H1 (cell line): ENCODE results near the gene CNGB1. TPM values are rescaled to one million over a fixed set of nuclear protein-coding genes. Genes with fewer than 3 reads are reported as not detected.

Experiments used
- CTCF ChIA-PET: fragments of 300-600 bp; sonication (Branson Sonifier 250); formaldehyde crosslinking; loops from one replicate; lab custom pipeline; 2021; ENCODE audit not compliant: partially characterized antibody; lab: Charles Lee
- POLR2A ChIA-PET: fragments of 300-600 bp; sonication (Branson Sonifier 250); formaldehyde crosslinking; loops from one replicate; lab custom pipeline; 2021; ENCODE audit warnings: inconsistent platforms; ENCODE audit not compliant: partially characterized antibody; lab: Charles Lee
- DNase-seq, 2 experiments: peaks; one replicate each; pipeline versions ENCODE4 v3.0.0 to v3.0.0-alpha.2; 2010 to 2022; ENCODE audit warnings: low spot score in 2 of 2, low read depth in 1 of 2, mixed read lengths in 1 of 2
- FAIRE-seq: peaks from 2 replicates; lab custom pipeline; 2011; peaks lifted over from hg19 to GRCh38; lab: Jason Lieb, UNC
- H2AFZ ChIP-seq: 2 replicates; pipeline ENCODE4 v1.8.1; 2012; ENCODE audit warnings: low read length, inconsistent platforms
- H2AK5ac ChIP-seq: 2 replicates; pipeline ENCODE4 v1.6.1; 2013; ENCODE audit warnings: low read depth, low read length
- H2BK120ac ChIP-seq: replicated peaks from 2 replicates; pipeline ENCODE3; 2013; ENCODE audit warnings: low read depth, low read length, inconsistent platforms
- H2BK12ac ChIP-seq: 2 replicates; pipeline ENCODE4 v1.6.1; 2013; ENCODE audit warnings: low read depth, low read length
- H2BK15ac ChIP-seq: 2 replicates; pipeline ENCODE4 v1.6.1; 2013; ENCODE audit warnings: low read length
- H2BK20ac ChIP-seq: 2 replicates; pipeline ENCODE4 v1.6.1; 2013; ENCODE audit warnings: low read length
- H2BK5ac ChIP-seq: 2 replicates; pipeline ENCODE4 v1.6.1; 2013; ENCODE audit warnings: low read depth, low read length
- H3K14ac ChIP-seq: 2 replicates; pipeline ENCODE4 v1.6.1; 2013; ENCODE audit warnings: inconsistent platforms; ENCODE audit not compliant: insufficient read length
- H3K18ac ChIP-seq: 2 replicates; pipeline ENCODE4 v1.6.1; 2013; ENCODE audit warnings: low read length; ENCODE audit errors: extremely low read depth
- H3K23ac ChIP-seq: 2 replicates; pipeline ENCODE4 v1.6.1; 2013; ENCODE audit warnings: inconsistent platforms; ENCODE audit not compliant: insufficient read length
- H3K23me2 ChIP-seq: 2 replicates; pipeline ENCODE4 v1.6.1; 2013; ENCODE audit warnings: low read depth, low read length
- H3K27ac ChIP-seq: 2 replicates; pipeline ENCODE4 v1.6.1; 2011; ENCODE audit warnings: low read depth, low read length, inconsistent platforms
- H3K27me3 ChIP-seq, 4 experiments: replicated peaks in 1 of 4; 1 replicate in 1 of 4; 2 replicates in 3 of 4; pipeline versions ENCODE4 v1.6.1 to v1.8.1; 2011 to 2013; ENCODE audit warnings: low read length in 3 of 4, mild to moderate bottlenecking in 3 of 4, inconsistent platforms in 2 of 4, mixed read lengths in 2 of 4, moderate library complexity in 1 of 4; ENCODE audit not compliant: control insufficient read depth in 3 of 4, insufficient read depth in 3 of 4; ENCODE audit errors: extremely low read depth in 1 of 4
- H3K36me3 ChIP-seq, 4 experiments: 2 replicates each; pipeline versions ENCODE4 v1.6.1 to v1.8.1; 2011 to 2013; ENCODE audit warnings: mild to moderate bottlenecking in 4 of 4, low read length in 3 of 4, moderate library complexity in 2 of 4, control low read depth in 1 of 4, inconsistent platforms in 1 of 4; ENCODE audit not compliant: insufficient read depth in 4 of 4, control insufficient read depth in 2 of 4
- H3K4ac ChIP-seq: replicated peaks from 2 replicates; pipeline ENCODE3; 2013; ENCODE audit warnings: low read length, low read depth, mixed read lengths, inconsistent platforms; ENCODE audit not compliant: insufficient read length
- H3K4me1 ChIP-seq, 4 experiments: replicated peaks in 1 of 4; 1 replicate in 1 of 4; 2 replicates in 3 of 4; pipeline versions ENCODE4 v1.6.1 to v1.8.1; 2011 to 2013; ENCODE audit warnings: low read length in 3 of 4, inconsistent platforms in 2 of 4, mixed read lengths in 1 of 4; ENCODE audit not compliant: insufficient read depth in 4 of 4, control insufficient read depth in 3 of 4
- H3K4me2 ChIP-seq, 2 experiments: 2 replicates each; pipeline versions ENCODE4 v1.6.1 to v1.8.1; 2011 to 2013; ENCODE audit warnings: low read depth in 2 of 2, low read length in 2 of 2, control low read depth in 1 of 2, inconsistent platforms in 1 of 2, mild to moderate bottlenecking in 1 of 2; ENCODE audit not compliant: insufficient read depth in 1 of 2
- H3K4me3 ChIP-seq, 4 experiments: fragments of 200-600, 300-600 bp in 1 of 4; sonication (generic), shearing (Covaris generic), sonication (Bioruptor Twin) in 1 of 4; 2 replicates each; pipeline versions ENCODE4 v1.5.1 to v1.8.1; 2011 to 2016; ENCODE audit warnings: low read length in 4 of 4, low read depth in 3 of 4, control low read depth in 2 of 4, inconsistent platforms in 2 of 4, mild to moderate bottlenecking in 2 of 4, mixed read lengths in 1 of 4, moderate library complexity in 1 of 4; ENCODE audit not compliant: insufficient read depth in 2 of 4; ENCODE audit errors: extremely low read depth in 1 of 4
- H3K56ac ChIP-seq: replicated peaks from 2 replicates; pipeline ENCODE3; 2013; ENCODE audit warnings: low read depth, mild to moderate bottlenecking, mixed read lengths, low read length, inconsistent platforms; ENCODE audit not compliant: insufficient read length
- H3K79me1 ChIP-seq: 2 replicates; pipeline ENCODE4 v1.6.1; 2013; ENCODE audit warnings: low read depth, low read length, control low read depth
- H3K79me2 ChIP-seq, 2 experiments: 2 replicates each; pipeline versions ENCODE4 v1.6.1 to v1.8.1; 2012 to 2013; ENCODE audit warnings: low read length in 2 of 2, mild to moderate bottlenecking in 2 of 2, inconsistent platforms in 1 of 2; ENCODE audit not compliant: insufficient read depth in 2 of 2, control insufficient read depth in 1 of 2
- H3K9ac ChIP-seq, 4 experiments: replicated peaks in 1 of 4; 1 replicate in 1 of 4; 2 replicates in 3 of 4; pipeline versions ENCODE4 v1.6.1 to v1.8.1; 2011 to 2013; ENCODE audit warnings: low read depth in 3 of 4, low read length in 3 of 4, control low read depth in 2 of 4, mild to moderate bottlenecking in 2 of 4, moderate library complexity in 2 of 4, inconsistent platforms in 1 of 4; ENCODE audit errors: extremely low read depth in 1 of 4
- H3K9me3 ChIP-seq, 2 experiments: 2 replicates each; pipeline versions ENCODE4 v1.6.1 to v1.8.1; 2012 to 2013; ENCODE audit warnings: mild to moderate bottlenecking in 2 of 2, moderate library complexity in 2 of 2, control low read depth in 1 of 2, inconsistent platforms in 1 of 2, low read depth in 1 of 2, low read length in 1 of 2, mixed read lengths in 1 of 2; ENCODE audit not compliant: insufficient read depth in 2 of 2
- H4K20me1 ChIP-seq, 2 experiments: replicated peaks in 1 of 2; 2 replicates each; pipeline versions ENCODE3 to v1.8.1; 2011 to 2013; ENCODE audit warnings: inconsistent platforms in 2 of 2, low read length in 2 of 2, mild to moderate bottlenecking in 1 of 2; ENCODE audit not compliant: insufficient read depth in 2 of 2, control insufficient read depth in 1 of 2
- H4K5ac ChIP-seq: 2 replicates; pipeline ENCODE4 v1.6.1; 2013; ENCODE audit warnings: low read length, low read depth, mixed read lengths, inconsistent platforms; ENCODE audit not compliant: insufficient read length
- H4K8ac ChIP-seq: 2 replicates; pipeline ENCODE4 v1.8.0; 2013; ENCODE audit warnings: mild to moderate bottlenecking, moderate library complexity, low read length, inconsistent platforms; ENCODE audit not compliant: insufficient read depth; ENCODE audit errors: extremely low read depth
- H4K91ac ChIP-seq: replicated peaks from 2 replicates; pipeline ENCODE3; 2013; ENCODE audit warnings: low read length, mixed read lengths, inconsistent platforms; ENCODE audit not compliant: insufficient read length
- CEBPB ChIP-seq: IDR thresholded peaks from 2 replicates; pipeline ENCODE4 v1.6.1; 2012; ENCODE audit warnings: low read depth, low read length
- RBBP5 ChIP-seq: IDR thresholded peaks from 2 replicates; pipeline ENCODE4 v1.7.1; 2012; ENCODE audit warnings: low read depth, mild to moderate bottlenecking, inconsistent platforms, low read length, moderate library complexity, borderline replicate concordance
- SUZ12 ChIP-seq: fragments of 200-600 bp; sonication (generic); IDR thresholded peaks from 2 replicates; pipeline ENCODE4 v1.6.1; 2012; ENCODE audit warnings: mild to moderate bottlenecking, inconsistent platforms, low read length, moderate library complexity, mixed read lengths
- WGBS, 2 experiments: shearing (Covaris generic) in 1 of 2; methylation state at CpG; one replicate each; pipeline versions ENCODE4 v1.1.6 to v1.1.7; 2013 to 2015; ENCODE audit warnings: low lambda C conversion rate in 2 of 2, mixed read lengths in 2 of 2, inconsistent platforms in 1 of 2, low coverage in 1 of 2, missing lambda C conversion rate in 1 of 2; ENCODE audit not compliant: insufficient replicate concordance in 2 of 2, insufficient coverage in 1 of 2, insufficient read length in 1 of 2; ENCODE audit errors: extremely low coverage in 1 of 2, missing lambda C conversion rate in 1 of 2; 5-methylcytosine and 5-hydroxymethylcytosine counted together
- polyA plus RNA-seq, 7 experiments: library from polyadenylated mRNA; depleted of rRNA in 3 of 7; stranded (reverse) in 5 of 7; unstranded in 2 of 7; fragments of >200 nt in 5 of 7; fragments of 200-250 nt in 2 of 7; gene quantifications; 1 replicate in 5 of 7; 2 replicates in 1 of 7; 4 replicates in 1 of 7; pipeline versions ENCODE4 v1.2.1 to v1.2.3, GENCODE V29; 2011 to 2013; ENCODE audit warnings: missing spikeins in 2 of 7, mixed read lengths in 2 of 7
- total RNA-seq: library from RNA; stranded (reverse); fragmentation: NEBNext Ultra II Directional; extraction: Animal tissue kit (Norgen Biotek cat#: 25700); gene quantifications from 2 replicates; pipeline ENCODE4 v1.2.1, GENCODE V29; 2021

CNGB1 gene
- total and polyA plus RNA-seq, 2 of the 8 experiments (the other 6 are each of a cell fraction or from before 2014, with no cell fraction given), result not detected

DNA sequence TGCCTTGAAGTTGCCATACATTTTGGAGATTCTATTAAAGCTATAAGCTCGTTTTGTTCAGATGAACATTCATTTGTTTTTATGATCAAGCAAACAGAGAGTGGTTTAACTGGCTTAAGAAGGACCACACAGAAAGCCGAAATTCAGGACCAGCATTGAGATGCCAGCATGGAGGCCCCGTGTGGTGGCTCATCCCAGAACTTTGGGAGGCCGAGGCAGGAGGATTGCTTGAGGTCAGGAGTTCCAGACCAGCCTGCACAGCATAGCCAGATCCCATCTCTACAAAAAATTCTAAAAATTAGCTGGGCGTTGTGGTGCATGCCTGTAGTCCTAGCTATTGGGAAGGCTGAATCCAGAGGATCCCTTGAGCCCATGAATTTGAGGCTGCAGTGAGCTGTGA lies 122.7 kb downstream of the CNGB1 start:
- no peak overlapping the region for H3K27ac ChIP-seq
- no peak overlapping the region for H3K14ac ChIP-seq
- no peak overlapping the region for H3K56ac ChIP-seq
- ChIA-PET POLR2A (interaction anchor here (0.6 to 0.9 kb wide), 4 partner anchors 10 to 31 kb away, joined by 3 to 4 read pairs (median 4); no protein-coding TSS in a partner anchor), CTCF (interaction anchor here (0.7 to 1.9 kb wide), 9 partner anchors 10 to 73 kb away, joined by 3 to 9 read pairs (median 3); no protein-coding TSS in a partner anchor)
- no peak overlapping the region for H3K4me2 ChIP-seq
- H3K4ac ChIP-seq, result no peak overlapping the region
- TF ChIP-seq RBBP5 (no peak), SUZ12 (no peak), CEBPB (no peak)
- no peaks in the 10 kb centered on the region for H3K79me1 ChIP-seq
- H3K18ac ChIP-seq, result no peak overlapping the region
- no peak overlapping the region for H2BK15ac ChIP-seq
- no peak overlapping the region for H4K5ac ChIP-seq
- peaks cover 2 to 13% (median 7%) of the 10 kb centered on the region in 4 experiments; a peak in 5 of 7 replicates for H3K4me1 ChIP-seq
- H2BK5ac ChIP-seq, result no peak overlapping the region
- H4K20me1 ChIP-seq, result no peaks in the 10 kb centered on the region
- H3K4me3 ChIP-seq, result no peak overlapping the region
- H2AFZ ChIP-seq, result no peak overlapping the region
- 88% methylated on average over 5 of the region's 5 CpGs; no CpG with 5 or more reads in 1 of the 2 experiments for WGBS, 2 experiments
- H3K79me2 ChIP-seq, result no peaks in the 10 kb centered on the region
- no peaks in the 10 kb centered on the region for H3K36me3 ChIP-seq
- no peak overlapping the region for H2BK12ac ChIP-seq
- no peak overlapping the region for H3K9ac ChIP-seq
- H3K23me2 ChIP-seq, result no peaks in the 10 kb centered on the region
- FAIRE-seq (no peak), DNase-seq (no peak)
- no peak overlapping the region for H2BK20ac ChIP-seq
- H3K23ac ChIP-seq, result no peak overlapping the region
- H4K8ac ChIP-seq, result no peak overlapping the region
- no peak overlapping the region for H4K91ac ChIP-seq
- peak overlapping the region; percentile 43 for H2BK120ac ChIP-seq
- no peaks in the 10 kb centered on the region for H3K9me3 ChIP-seq
- H3K27me3 ChIP-seq, result 0 out of 7 replicates have a peak, but pooled peaks cover 0 to 1% (median 0%) of the 10 kb centered on the region in 4 experiments
- 0 out of 2 replicates have a peak overlapping the region, but pooled peaks have one; percentile 75 for H2AK5ac ChIP-seq
